GM18505 (cell line): ENCODE data around the gene KRT13.

Experiments
- ATAC-seq: cut with Tn5 transposase; IDR thresholded peaks from one replicate; pipeline ENCODE4 v1.9.1; 2021; ENCODE audit not compliant: unreplicated experiment
- POLR2A ChIP-seq: IDR thresholded peaks from 4 replicates; pipeline ENCODE4 v1.6.1; 2011; ENCODE audit warnings: borderline replicate concordance; ENCODE audit not compliant: insufficient read depth, insufficient read length; ENCODE audit errors: extremely low read depth

The KRT13 gene

DNA sequence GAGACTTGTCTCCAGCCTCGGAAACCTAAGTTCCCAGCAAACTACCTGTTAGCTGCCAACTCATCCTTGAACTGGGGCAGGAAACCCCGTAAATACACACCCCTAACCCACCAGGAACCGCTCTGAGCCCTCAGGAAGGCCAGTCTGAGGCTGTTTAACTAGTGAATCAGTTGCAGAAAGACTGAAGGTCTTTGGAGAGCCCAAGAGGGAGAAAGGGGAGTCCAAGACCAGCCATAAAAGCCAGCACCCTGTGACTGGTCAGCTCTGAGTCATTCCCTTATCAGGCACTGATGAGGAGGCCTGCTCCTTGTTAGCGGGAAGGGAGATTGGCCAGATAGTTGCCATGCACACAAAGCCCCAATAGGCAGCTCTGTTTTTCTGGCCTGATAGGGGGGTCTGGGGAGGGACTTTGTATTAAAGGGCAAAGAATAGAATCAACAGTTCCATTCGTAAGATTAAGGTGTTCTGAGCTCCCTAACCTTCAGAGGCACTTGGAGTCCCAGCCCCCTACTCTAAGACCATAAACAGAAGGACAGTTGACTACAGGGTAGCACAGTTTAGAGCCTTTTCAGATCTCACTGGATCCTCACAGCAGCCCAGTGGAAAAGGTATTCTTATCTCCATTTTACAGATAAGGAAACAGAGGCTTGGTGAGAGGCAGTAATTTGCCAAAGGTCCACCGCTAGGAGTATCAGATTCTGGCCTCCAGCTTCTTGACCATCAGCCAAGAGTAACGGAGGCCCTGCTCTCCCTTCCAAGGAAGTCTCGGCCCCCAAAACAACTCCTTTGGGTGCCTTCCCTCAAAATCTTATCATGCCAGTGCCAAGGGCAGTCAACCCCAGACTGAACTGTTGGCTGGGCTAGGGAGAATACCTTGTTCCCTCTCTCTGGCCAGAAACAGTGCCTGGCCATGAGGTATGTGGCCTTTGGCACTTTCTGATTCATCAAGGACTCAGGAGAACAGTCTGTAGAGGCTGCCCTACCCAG lies 24.9 kb upstream of the KRT13 start:
- no peak for ATAC-seq
- TF ChIP-seq POLR2A, result no peak

DNA sequence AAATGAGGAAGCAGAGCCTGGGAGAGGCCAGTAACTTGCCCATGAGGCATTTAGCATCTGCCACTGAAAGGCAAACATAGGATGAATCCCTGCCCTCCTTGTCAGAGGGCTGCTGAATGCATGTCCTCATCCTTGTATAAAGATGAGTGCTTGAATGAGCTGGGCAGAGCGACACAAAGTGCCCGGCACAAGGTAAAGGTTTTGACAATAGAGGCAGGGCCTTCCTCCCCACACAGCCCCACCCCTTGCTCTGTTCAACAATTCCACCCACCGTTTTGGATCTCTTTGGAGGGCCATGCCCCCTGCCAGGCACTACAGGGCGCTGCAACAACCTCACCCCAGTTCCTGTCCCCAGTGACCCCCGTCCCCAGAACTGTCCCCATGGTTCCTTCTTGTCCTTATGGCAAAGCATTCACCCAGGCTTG lies 24.1 kb upstream of the KRT13 start:
- TF ChIP-seq POLR2A, result no peak
- ATAC-seq, result no peak

DNA sequence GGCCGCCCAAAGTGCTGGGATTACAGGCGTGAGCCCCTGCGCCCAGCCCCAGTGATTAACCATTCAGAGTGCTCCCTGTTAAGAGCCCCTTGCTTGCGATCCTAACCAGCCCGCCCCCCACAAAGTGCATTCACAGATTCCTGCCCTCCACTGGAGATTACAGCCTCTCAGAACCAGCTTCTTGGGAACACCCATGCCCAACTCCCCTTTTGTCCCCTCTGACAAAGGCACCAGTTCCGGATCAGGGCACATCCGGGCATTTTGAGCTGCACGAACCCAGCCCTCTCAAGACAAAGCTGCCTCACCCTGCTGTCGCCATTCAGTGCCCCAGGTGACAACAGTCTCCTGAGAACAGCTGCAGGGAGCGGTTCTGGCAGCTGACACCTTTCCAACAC lies 23.5 kb upstream of the KRT13 start:
- ATAC-seq, result no peak
- no peak for TF ChIP-seq POLR2A

DNA sequence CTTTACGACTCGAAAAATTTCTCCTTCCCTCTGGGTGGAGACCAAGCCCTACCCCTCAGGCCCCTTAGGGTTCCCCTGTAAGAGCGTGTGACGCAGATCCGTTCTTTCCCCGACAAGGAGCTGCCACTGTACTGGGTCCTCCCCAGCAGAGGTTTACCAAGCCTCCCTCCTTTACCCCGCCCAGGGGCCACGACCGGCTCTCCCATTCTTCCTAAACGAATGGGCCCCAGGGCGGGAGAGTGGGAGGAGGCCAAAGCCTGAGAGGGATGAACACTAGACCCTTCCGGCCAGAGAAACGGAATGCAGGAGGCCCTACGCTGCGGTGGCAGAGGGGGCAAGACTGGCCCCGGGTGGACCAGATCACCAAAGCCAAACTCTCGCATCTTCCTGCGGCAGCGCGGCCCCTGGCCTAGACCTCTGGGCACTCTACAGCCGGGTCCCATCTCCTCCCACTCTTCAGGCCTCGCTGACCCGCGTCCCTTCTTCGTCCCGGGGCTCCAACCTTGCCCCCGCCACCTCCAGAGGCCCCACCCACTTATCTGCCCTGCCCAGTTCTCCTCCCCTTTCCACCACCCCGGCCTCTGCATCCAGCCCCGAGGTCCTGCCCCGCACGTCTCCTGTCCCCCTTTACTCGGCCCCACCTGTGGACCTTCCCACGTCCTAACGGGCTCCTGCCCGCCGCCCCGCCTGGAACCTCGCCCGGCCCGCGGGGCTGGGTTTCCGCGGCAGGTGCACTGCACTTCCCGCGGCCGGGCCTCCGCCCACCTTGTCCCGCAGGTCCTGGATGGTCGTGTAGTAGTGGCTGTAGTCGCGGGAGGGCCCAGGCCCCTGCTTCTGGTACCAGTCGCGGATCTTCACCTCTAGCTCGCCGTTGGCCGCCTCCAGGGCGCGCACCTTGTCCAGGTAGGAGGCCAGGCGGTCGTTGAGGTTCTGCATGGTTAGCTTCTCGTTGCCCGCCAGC lies 21.9 kb upstream of the KRT13 start:
- TF ChIP-seq POLR2A, result no peak
- no peak for ATAC-seq

DNA sequence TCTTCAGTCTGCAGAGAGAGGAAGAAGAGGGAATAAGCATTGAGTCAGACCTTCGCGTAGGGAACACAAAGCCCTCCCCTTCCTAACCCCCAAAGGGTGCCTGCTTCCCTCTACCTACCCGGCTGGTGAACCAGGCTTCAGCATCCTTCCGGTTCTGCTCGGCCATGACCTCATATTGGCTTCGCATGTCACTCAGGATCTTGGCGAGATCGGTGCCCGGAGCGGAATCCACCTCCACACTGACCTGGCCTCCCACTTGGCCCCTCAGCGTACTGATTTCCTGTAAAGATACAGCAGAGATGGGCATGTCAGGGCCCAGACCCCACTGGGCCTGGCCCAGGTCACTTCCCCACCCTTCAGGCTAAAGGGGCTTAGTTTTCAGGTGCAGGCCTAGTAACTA lies 18.8 kb upstream of the KRT13 start:
- TF ChIP-seq POLR2A, result no peak
- ATAC-seq, result no peak

DNA sequence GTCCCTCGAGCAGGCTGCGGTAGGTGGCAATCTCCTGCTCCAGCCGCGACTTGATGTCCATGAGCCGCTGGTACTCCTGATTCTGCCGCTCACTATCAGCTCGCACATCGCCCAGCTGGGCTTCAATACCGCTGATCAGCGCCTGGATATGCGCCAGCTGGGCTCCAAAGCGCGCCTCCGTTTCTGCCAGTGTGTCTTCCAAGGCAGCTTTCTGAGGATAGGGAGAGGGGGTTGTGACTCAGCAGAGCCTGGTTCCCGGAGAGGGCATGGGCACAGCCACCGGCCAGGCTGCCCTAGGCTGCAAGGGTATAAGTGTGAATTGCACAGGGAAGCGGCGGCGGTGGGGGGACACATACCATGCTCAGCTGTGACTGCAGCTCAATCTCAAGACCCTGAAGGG lies 18.4 kb upstream of the KRT13 start:
- no peak for TF ChIP-seq POLR2A
- ATAC-seq, result no peak

DNA sequence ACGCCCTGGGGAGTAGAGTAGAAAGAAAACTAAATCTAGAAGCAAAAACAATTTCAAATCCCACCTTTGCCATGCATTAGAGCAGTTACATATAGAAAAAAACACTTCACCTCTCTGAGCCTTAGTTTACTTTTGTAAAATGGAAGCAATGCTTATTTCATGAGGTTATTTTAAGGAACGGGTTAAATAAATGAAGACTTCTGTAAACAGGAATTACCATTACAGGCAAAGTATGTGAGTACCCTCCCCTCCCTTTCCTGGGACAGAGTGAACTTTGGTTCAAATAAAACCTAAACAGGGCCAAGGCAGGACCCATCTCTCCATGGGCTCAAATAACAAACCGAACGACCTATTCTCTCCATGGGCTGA lies 17.8 kb upstream of the KRT13 start:
- TF ChIP-seq POLR2A, result no peak

DNA sequence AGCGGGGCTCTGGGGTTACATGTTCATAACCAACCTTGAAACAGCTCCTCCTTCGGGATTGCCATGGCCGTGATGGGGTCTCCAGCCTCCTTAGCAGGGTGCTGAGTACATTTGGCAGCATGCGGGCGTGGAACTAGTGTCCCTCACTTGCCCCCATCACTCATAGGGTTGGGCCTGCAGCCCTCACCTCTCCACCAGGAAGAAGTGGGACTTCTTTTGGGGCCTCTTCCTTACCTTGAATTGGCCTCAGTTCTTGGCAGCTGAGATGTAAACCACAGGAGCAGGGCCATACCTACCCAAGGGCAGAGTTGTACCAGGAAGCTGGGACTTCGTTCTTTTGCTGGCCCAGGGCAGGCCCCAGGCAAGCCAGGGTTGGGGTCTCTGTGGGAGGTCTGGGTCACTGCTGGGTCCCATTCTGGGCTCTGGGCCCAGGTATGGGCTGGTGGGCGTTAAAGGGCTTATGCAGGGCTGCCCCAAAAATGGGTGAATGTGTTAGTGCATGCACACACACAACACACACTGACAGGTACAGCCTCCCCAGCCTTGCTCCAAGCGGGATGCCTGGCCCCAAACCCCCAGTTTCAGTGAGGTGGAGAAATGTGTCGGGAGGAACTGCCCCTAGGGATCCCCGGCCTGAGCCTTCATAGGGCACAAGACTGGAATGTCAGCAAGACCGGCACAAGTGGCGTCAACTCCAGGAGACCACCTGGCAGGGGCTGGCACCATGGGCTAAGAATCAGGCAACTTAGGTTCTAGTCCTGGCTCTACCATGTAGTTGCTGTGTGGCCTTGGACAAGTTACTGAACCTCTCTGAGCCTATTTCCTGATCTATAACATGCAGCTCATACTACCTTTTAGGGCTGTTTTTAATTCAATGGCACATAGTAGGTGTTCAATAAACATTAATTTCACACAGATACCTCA lies 17.2 kb upstream of the KRT13 start:
- no peak for TF ChIP-seq POLR2A
- ATAC-seq, result no peak

More for the DNA sequence above, 17.8 kb upstream of the KRT13 start:
- ATAC-seq, result no peak

DNA sequence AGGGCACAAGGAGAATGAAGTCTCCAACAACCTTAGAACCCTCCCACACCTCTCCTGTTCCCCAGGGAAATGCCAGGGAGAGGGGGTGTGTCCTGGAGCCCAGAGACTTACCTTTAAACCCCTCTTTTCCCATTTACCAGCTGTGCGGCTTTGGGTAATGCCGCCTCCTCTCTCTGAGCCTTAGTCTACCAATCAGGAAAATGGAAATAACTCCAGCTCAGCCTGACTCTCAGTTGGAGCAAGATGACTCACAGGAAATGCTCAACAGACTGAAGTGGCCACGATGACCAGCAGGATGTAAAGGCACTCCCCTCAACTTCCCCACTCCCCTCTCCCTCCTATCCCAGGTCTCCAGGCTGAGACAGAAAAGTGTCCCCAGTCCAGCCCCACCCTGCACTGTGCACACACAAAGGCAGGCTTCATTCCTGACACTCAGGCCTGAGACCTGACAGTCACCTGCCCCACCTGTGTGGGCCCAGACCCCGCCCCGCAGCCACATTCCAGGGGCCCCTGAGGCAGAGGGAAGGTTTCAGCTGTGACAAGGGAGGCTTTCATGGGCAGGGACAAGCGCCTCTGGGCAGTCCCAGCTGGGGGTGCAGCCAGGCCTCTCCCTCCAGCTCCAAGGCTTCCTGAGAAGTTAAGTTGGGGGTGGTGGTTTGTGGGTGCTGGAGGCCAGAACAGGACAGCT lies 16.3 kb upstream of the KRT13 start:
- no peak for ATAC-seq
- TF ChIP-seq POLR2A, result no peak

DNA sequence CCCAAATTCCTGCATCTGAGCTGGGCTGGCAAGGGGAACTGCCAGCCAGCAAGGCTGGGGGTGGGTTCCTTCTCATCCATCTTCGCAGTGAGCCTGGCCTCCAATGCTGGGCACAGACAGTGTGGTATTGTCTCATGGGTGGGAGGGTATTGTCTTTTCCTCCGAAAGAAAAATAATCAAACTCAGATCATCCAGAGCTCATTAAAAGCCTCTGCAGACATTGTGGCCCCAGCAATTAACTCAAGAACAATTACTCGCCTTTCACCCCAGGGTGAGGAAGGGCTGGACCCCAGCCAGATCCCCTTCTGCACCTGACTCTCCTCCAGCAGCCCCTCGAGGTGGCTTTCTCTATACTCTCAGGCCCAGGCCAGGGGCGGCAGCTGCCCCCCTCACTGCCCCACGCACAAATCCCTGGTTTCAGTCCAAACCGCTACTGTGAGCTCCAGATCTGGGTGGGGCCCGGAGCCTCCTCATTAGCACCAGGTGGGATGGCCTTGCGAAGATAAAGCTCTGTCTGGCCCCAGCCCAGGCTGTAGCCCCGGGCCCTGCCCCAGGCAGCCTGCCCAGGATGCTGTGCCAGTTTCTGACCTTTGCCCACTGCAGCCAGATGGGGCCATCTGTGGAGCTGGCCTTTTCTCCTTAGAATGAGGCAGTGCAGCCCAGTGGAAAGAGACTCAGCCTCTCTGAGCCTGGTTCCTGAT lies 15.6 kb upstream of the KRT13 start:
- no peak for ATAC-seq
- no peak for TF ChIP-seq POLR2A

DNA sequence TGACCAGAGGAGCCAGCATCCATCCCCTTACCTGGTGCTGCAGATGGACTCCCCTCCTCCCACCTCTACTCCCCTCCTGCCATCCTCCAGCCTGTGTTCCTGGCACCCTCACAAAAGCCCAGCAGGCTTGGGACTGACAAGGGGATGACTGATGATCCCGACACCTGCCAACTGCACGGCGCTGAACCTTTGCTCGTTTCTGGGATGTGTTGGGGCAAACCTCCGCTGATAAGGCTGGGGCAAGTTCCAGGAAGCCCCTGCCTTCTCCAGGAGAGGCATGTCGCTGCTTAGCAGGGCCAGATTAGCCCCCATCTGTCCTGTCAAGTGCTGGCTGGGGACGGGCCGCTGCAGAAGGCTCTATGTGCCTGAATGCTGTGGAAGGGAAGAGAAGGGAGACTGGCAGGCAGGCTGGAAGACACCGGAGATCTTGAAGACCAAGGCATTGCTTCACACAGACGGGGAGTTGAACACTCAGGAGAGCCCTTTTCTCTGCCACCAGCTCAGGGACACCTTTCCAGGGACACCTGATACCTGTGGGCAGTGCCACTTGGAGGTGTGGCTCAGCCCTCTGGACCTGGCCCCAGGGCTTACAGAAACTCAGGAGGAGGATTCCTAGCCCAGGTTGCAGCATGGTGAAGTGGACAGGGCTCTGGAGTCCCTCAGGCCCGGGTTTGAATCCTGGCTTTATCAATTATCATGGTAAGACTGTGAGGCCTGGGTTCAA lies 14.3 kb upstream of the KRT13 start:
- ATAC-seq, result no peak
- no peak for TF ChIP-seq POLR2A
